SU-DHL-6 (cell line): Measurements from ENCODE around the gene ZNF507.

Experiments
- H2AFZ ChIP-seq: fragments of 200-600 bp; sonication (generic); 2 replicates; pipeline ENCODE4 v1.6.1; 2014; ENCODE audit warnings: low read depth, mild to moderate bottlenecking, moderate library complexity, mixed read lengths, antibody characterized with exemption, low read length; ENCODE audit not compliant: severe bottlenecking
- H3F3A ChIP-seq: fragments of 200-600 bp; shearing (Covaris generic); 2 replicates; pipeline ENCODE4 v1.6.0; 2016; ENCODE audit warnings: antibody characterized with exemption, mild to moderate bottlenecking; ENCODE audit not compliant: insufficient read depth
- H3K27ac ChIP-seq: fragments of 200-600 bp; sonication (generic); 2 replicates; pipeline ENCODE4 v1.5.1; 2016; ENCODE audit warnings: low read depth, mild to moderate bottlenecking, low read length, moderate library complexity, mixed read lengths
- H3K27me3 ChIP-seq: fragments of 200-600 bp; sonication (generic), shearing (Covaris generic); 2 replicates; pipeline ENCODE4 v1.6.0; 2014; ENCODE audit warnings: mild to moderate bottlenecking, low read length
- H3K36me3 ChIP-seq: fragments of 200-600 bp; sonication (generic); 2 replicates; pipeline ENCODE4 v1.6.1; 2014; ENCODE audit warnings: mild to moderate bottlenecking, low read length, mixed read lengths
- H3K4me2 ChIP-seq: fragments of 300-600, 200-600 bp; shearing (Covaris generic), sonication (generic); 2 replicates; pipeline ENCODE4 v1.6.0; 2014; ENCODE audit warnings: low read length, low read depth, mild to moderate bottlenecking; ENCODE audit not compliant: poor library complexity, severe bottlenecking
- H3K4me3 ChIP-seq: fragments of 200-600 bp; sonication (generic); 2 replicates; pipeline ENCODE4 v1.5.1; 2014; ENCODE audit warnings: antibody characterized with exemption, low read length, mild to moderate bottlenecking, mixed read lengths; ENCODE audit not compliant: insufficient read depth, poor library complexity, severe bottlenecking
- H3K79me2 ChIP-seq: fragments of 200-600 bp; sonication (generic); 2 replicates; pipeline ENCODE4 v1.6.1; 2014; ENCODE audit warnings: mild to moderate bottlenecking, low read length, moderate library complexity; ENCODE audit not compliant: insufficient read depth
- H3K9ac ChIP-seq: fragments of 200-600 bp; sonication (generic); 2 replicates; pipeline ENCODE4 v1.7.0; 2014; ENCODE audit warnings: mild to moderate bottlenecking, low read length
- H3K9me2 ChIP-seq: fragments of 200-600 bp; sonication (generic); replicated peaks from 2 replicates; pipeline ENCODE4 v1.6.1; 2014; ENCODE audit warnings: low read length; ENCODE audit not compliant: insufficient read depth
- H3K9me3 ChIP-seq: fragments of 200-600 bp; sonication (generic); 2 replicates; pipeline ENCODE4 v1.6.1; 2014; ENCODE audit warnings: low read length, mixed read lengths; ENCODE audit not compliant: insufficient read depth
- H4K20me1 ChIP-seq: fragments of 200-600 bp; sonication (generic); 2 replicates; pipeline ENCODE4 v1.6.1; 2014; ENCODE audit warnings: low read depth, mild to moderate bottlenecking, antibody characterized with exemption, low read length, moderate library complexity, mixed read lengths
- EZH2phosphoT487 ChIP-seq: fragments of 200-600 bp; sonication (generic), shearing (Covaris generic); conservative IDR thresholded peaks from 2 replicates; pipeline ENCODE4 v1.6.1; 2018; ENCODE audit warnings: mild to moderate bottlenecking, antibody characterized with exemption, low read length, moderate library complexity, mixed read lengths
- TF ChIP-seq, protein P1 (sequence below): fragments of 200-600 bp; sonication (generic); IDR thresholded peaks from one replicate; pipeline ENCODE4 v1.5.1; 2017; ENCODE audit warnings: antibody characterized with exemption, mild to moderate bottlenecking, low read length, moderate library complexity; ENCODE audit not compliant: insufficient read depth, poor library complexity, severe bottlenecking

The ZNF507 gene

DNA sequence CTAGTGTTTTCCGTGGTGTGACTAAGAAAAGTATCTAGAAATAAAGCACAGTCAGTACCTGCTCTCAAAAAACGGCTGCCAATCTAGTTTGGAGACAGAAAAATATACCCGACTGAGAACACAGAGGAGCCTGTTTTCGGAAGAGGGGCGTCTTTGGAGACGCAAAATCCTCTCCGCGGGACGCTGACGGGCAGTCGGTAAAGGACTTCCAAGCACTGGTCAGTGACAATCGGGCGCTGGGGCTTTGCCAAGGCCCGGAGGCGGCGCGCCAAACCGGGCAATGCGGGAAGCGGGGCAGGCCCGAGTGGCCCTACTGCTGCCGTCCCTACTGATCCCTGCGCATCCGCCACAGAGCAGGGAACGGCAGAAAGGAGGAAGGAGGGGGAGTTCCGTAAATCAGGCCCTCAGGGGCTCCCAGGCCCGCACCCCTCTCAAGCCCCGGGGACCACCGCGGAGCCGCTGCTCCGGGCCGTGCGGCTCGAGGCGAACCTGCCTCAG lies 59.6 kb downstream of the ZNF507 start:
- peak overlapping the region; percentile 87 for H2AFZ ChIP-seq

DNA sequence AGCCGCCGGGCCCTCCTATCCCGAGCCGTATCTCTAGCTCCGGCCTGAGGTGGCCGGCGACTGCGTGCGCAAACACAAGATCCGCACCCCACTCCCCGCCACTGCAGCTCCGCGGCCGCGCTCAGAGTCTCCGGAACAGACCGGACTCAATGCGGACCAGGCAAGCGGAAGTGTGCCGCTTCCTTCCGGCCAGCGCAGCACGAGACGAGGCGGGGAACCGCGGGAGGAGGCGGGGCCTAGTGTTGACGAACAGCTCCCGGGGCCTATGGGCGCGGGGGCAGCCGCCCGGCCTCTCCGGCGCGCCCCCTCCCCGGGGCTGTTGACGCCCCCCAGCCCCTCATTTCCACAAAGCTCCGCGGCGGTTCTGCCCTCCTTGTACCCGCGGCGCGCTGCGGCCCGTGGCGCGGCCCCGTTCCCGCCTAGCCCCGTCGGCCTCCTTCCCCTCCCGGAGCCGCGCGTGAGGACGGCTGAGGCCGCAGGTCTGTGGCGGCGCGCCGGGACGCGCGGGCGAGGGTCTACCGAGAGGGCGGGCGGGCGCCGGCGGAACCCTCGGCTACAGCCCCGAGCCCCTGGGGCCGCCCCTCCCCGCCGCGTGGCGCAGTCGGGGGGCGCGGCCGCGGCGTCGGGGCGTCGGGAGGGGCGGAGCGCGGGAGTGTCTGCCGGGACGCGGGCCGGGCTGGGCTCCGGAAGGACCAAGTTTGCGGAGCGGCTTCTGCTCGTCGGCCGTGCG lies 60.2 kb downstream of the ZNF507 start, which contains the start of gene DPY19L3:
TSS of gene DPY19L3 (plus strand) at position 340 of the 730 bp plus-strand sequence. CDS start 2,484 bp downstream, outside the sequence.
- Histone ChIP-seq H3F3A (no peaks in the 10 kb centered on the region), H3K36me3 (peaks cover 13% of the 10 kb centered on the region; the same call in 1 of the 2 replicates), H4K20me1 (no peaks in the 10 kb centered on the region), H3K4me2 (peak within 1 kb of the TSS; percentile 94), H3K9ac (peak within 1 kb of the TSS; percentile 99), H3K27me3 (no peaks in the 10 kb centered on the region), H3K9me3 (no peaks in the 10 kb centered on the region), H3K9me2 (no peaks in the 10 kb centered on the region), H2AFZ (peak within 1 kb of the TSS; percentile 87), H3K4me3 (peak within 1 kb of the TSS; percentile 90), H3K27ac (peak within 1 kb of the TSS; percentile 75), H3K79me2 (peaks cover 24% of the 10 kb centered on the region; the same call in 1 of the 2 replicates)
- no peak for TF ChIP-seq EZH2phosphoT487
- TF ChIP-seq, protein P1, sequence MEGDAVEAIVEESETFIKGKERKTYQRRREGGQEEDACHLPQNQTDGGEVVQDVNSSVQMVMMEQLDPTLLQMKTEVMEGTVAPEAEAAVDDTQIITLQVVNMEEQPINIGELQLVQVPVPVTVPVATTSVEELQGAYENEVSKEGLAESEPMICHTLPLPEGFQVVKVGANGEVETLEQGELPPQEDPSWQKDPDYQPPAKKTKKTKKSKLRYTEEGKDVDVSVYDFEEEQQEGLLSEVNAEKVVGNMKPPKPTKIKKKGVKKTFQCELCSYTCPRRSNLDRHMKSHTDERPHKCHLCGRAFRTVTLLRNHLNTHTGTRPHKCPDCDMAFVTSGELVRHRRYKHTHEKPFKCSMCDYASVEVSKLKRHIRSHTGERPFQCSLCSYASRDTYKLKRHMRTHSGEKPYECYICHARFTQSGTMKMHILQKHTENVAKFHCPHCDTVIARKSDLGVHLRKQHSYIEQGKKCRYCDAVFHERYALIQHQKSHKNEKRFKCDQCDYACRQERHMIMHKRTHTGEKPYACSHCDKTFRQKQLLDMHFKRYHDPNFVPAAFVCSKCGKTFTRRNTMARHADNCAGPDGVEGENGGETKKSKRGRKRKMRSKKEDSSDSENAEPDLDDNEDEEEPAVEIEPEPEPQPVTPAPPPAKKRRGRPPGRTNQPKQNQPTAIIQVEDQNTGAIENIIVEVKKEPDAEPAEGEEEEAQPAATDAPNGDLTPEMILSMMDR = no peak

More for the DNA sequence above, 59.6 kb downstream of the ZNF507 start:
- H3K36me3 ChIP-seq = peaks cover 9% of the 10 kb centered on the region; the same call in 1 of the 2 replicates
- no peaks in the 10 kb centered on the region for H3K9me3 ChIP-seq
- H3K4me2 ChIP-seq = peak overlapping the region; percentile 94
- H3K79me2 ChIP-seq = peaks cover 24% of the 10 kb centered on the region; the same call in 1 of the 2 replicates
- no peaks in the 10 kb centered on the region for H3K9me2 ChIP-seq
- H3K4me3 ChIP-seq = peak overlapping the region; percentile 90
- no peak for TF ChIP-seq EZH2phosphoT487
- TF ChIP-seq, protein P1 = no peak
- H4K20me1 ChIP-seq = no peaks in the 10 kb centered on the region
- peak overlapping the region; percentile 75 for H3K27ac ChIP-seq
- no peaks in the 10 kb centered on the region for H3K27me3 ChIP-seq
- no peaks in the 10 kb centered on the region for H3F3A ChIP-seq
- H3K9ac ChIP-seq = peak overlapping the region; percentile 99

DNA sequence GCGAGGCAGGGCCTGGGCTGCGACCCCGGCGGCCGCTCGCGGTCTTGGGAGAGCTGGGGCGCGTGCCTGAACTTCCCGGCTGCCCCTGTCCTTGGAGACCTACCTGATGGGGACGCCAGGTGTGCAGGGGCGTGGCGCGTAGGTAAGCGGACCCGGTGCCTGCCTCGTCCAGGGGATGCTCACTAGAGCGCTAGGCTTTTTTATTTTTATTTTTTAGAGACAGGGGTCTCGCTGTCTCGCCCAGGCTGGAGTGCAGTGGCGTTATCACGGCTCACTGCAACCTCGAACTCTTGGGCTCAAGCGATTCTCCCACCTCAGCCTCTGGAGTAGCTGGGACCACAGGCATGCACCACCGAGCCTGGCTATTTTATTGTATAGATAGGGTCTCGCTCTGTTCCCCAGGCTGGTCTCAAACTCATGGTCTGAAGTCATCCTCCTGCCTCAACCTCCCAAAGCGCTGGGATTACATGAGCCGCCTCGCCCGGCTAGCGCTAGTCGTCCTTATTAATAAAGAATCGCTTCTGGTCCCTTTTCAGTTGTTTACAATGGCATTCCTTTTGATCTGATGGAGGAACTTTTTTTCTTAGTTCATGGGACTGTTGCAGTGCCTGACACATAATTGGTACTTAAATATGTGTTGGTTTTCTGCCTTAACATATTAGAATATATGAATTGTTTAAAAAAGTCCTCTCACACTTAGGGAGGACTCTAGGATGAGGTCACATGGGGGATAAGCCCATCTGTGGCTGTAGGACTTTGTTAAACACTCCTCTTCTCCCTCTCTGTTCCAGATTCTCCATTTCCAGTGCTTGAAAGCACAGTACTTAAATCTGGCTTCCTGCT lies 61.0 kb downstream of the ZNF507 start:
- Histone ChIP-seq H3K4me3 (peak overlapping the region; percentile 90), H3K27ac (no peak overlapping the region; the same call in 1 of the 2 replicates), H3F3A (no peaks in the 10 kb centered on the region), H3K9me3 (no peaks in the 10 kb centered on the region), H3K9me2 (no peaks in the 10 kb centered on the region), H2AFZ (peak overlapping the region; percentile 62), H3K4me2 (peak overlapping the region; percentile 82), H3K79me2 (peaks cover 24% of the 10 kb centered on the region; the same call in 1 of the 2 replicates), H3K9ac (peak overlapping the region; percentile 99), H3K36me3 (peaks cover 18% of the 10 kb centered on the region; the same call in 1 of the 2 replicates), H3K27me3 (no peaks in the 10 kb centered on the region), H4K20me1 (no peaks in the 10 kb centered on the region)
- no peak for TF ChIP-seq EZH2phosphoT487
- TF ChIP-seq, protein P1 = no peak
